ENCODE results near the gene CHCHD1. TPM values are rescaled to one million over a fixed set of nuclear protein-coding genes. Genes with fewer than 3 reads are reported as not detected.
A peak's percentile ranks its signal among the peaks of the same experiment; 100 is the strongest.
"Not testable (repeated sequence)": the region's sequence is repeated elsewhere in the genome, so short reads cannot be mapped to it uniquely, and the experiment has no call there.

CHCHD1 gene
- 10 to 100 TPM; 47.2 to 52.5 (median 50.0) TPM for polyA plus RNA-seq (ENCODE audit: insufficient read length in 3 of 3)
- long read RNA-seq, donor 1, transcript CHCHD1-201 (3 exons, 835 nt) = major isoform, 43 of 87 reads
- long read RNA-seq, donor 1, partial matches to known transcripts = 41 of 87 reads
- long read RNA-seq, donor 1, other reads (novel, unspliced or antisense) = 0 of 87 reads
- long read RNA-seq, donor 2, transcript CHCHD1-202 (2 exons, 1,202 nt) = minor isoform, 5 of 83 reads
- long read RNA-seq, donor 2, transcript CHCHD1-201 (3 exons, 835 nt) = major isoform, 42 of 83 reads
- long read RNA-seq, donor 2, partial matches to known transcripts = 36 of 83 reads
- long read RNA-seq, donor 2, other reads (novel, unspliced or antisense) = 0 of 83 reads
- long read RNA-seq, donor 3, transcript CHCHD1-201 (3 exons, 835 nt) = major isoform, 57 of 130 reads
- long read RNA-seq, donor 3, partial matches to known transcripts = 72 of 130 reads
- long read RNA-seq, donor 3, other reads (novel, unspliced or antisense) = 0 of 130 reads
- long read RNA-seq, donor 4, transcript CHCHD1-201 (3 exons, 835 nt) = major isoform, 36 of 70 reads
- long read RNA-seq, donor 4, partial matches to known transcripts = 33 of 70 reads
- long read RNA-seq, donor 4, other reads (novel, unspliced or antisense) = 0 of 70 reads
- long read RNA-seq, donor 5 = 0 reads
- long read RNA-seq, donor 6, transcript CHCHD1-201 (3 exons, 835 nt) = major isoform, 40 of 76 reads
- long read RNA-seq, donor 6, partial matches to known transcripts = 34 of 76 reads
- long read RNA-seq, donor 6, other reads (novel, unspliced or antisense) = 0 of 76 reads
- long read RNA-seq, donor 7, transcript CHCHD1-201 (3 exons, 835 nt) = major isoform, 52 of 123 reads
- long read RNA-seq, donor 7, partial matches to known transcripts = 68 of 123 reads
- long read RNA-seq, donor 7, other reads (novel, unspliced or antisense) = 0 of 123 reads
- long read RNA-seq, donor 8, transcript CHCHD1-202 (2 exons, 1,202 nt) = minor isoform, 6 of 174 reads
- long read RNA-seq, donor 8, transcript CHCHD1-201 (3 exons, 835 nt) = major isoform, 87 of 174 reads
- long read RNA-seq, donor 8, partial matches to known transcripts = 81 of 174 reads
- long read RNA-seq, donor 8, other reads (novel, unspliced or antisense) = 0 of 174 reads
- long read RNA-seq, donor 9, transcript CHCHD1-201 (3 exons, 835 nt) = major isoform, 40 of 83 reads
- long read RNA-seq, donor 9, partial matches to known transcripts = 43 of 83 reads
- long read RNA-seq, donor 9, other reads (novel, unspliced or antisense) = 0 of 83 reads
- long read RNA-seq, donor 10, transcript CHCHD1-201 (3 exons, 835 nt) = major isoform, 49 of 117 reads
- long read RNA-seq, donor 10, partial matches to known transcripts = 66 of 117 reads
- long read RNA-seq, donor 10, other reads (novel, unspliced or antisense) = 0 of 117 reads
- long read RNA-seq, donor 11, transcript CHCHD1-201 (3 exons, 835 nt) = major isoform, 26 of 61 reads
- long read RNA-seq, donor 11, partial matches to known transcripts = 35 of 61 reads
- long read RNA-seq, donor 11, other reads (novel, unspliced or antisense) = 0 of 61 reads
- long read RNA-seq, donor 12, transcript CHCHD1-201 (3 exons, 835 nt) = major isoform, 31 of 44 reads
- long read RNA-seq, donor 12, partial matches to known transcripts = 13 of 44 reads
- long read RNA-seq, donor 12, other reads (novel, unspliced or antisense) = 0 of 44 reads
- long read RNA-seq, donor 13 = 0 reads
- long read RNA-seq, donor 14, transcript CHCHD1-201 (3 exons, 835 nt) = major isoform, 41 of 106 reads
- long read RNA-seq, donor 14, partial matches to known transcripts = 65 of 106 reads
- long read RNA-seq, donor 14, other reads (novel, unspliced or antisense) = 0 of 106 reads
- long read RNA-seq, donor 15, transcript CHCHD1-201 (3 exons, 835 nt) = major isoform, 29 of 51 reads
- long read RNA-seq, donor 15, partial matches to known transcripts = 22 of 51 reads
- long read RNA-seq, donor 15, other reads (novel, unspliced or antisense) = 0 of 51 reads
- long read RNA-seq, donor 16, transcript CHCHD1-202 (2 exons, 1,202 nt) = minor isoform, 9 of 233 reads
- long read RNA-seq, donor 16, transcript CHCHD1-201 (3 exons, 835 nt) = major isoform, 95 of 233 reads
- long read RNA-seq, donor 16, partial matches to known transcripts = 129 of 233 reads
- long read RNA-seq, donor 16, other reads (novel, unspliced or antisense) = 0 of 233 reads

- DNase-seq (ENCODE audit: extremely low read depth in 1 of 11, low read depth in 9 of 11, low spot score in 4 of 11) = peak; percentile 75 to 94 (median 89)
Measured at GRCh38 chr10:73781879-73782748, at the start of gene CHCHD1. TSS of gene CHCHD1 (plus strand) at chr10:73782048. CDS start at chr10:73782076, 28 bp downstream.

DNA sequence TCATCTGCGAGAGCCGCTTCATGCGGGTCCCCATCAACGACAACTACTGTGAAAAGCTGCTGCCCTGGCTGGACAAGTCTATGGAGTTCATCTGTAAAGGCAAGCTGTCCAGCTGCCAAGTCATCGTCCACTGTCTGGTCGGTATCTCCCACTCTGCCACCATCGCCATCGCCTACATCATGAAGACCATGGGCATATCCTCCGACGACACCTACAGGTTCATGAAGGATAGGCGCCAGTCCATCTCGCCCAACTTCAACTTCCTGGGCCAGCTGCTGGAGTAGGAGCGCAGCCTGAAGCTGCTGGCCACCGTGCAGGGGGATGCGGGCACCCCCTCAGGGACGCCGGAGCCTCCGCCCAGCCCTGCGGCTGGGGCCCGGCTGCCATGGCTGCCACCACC, 49.4 kb upstream of the CHCHD1 start:
- no peak for DNase-seq (ENCODE audit: extremely low read depth in 1 of 11, low read depth in 9 of 11, low spot score in 4 of 11)

DNA sequence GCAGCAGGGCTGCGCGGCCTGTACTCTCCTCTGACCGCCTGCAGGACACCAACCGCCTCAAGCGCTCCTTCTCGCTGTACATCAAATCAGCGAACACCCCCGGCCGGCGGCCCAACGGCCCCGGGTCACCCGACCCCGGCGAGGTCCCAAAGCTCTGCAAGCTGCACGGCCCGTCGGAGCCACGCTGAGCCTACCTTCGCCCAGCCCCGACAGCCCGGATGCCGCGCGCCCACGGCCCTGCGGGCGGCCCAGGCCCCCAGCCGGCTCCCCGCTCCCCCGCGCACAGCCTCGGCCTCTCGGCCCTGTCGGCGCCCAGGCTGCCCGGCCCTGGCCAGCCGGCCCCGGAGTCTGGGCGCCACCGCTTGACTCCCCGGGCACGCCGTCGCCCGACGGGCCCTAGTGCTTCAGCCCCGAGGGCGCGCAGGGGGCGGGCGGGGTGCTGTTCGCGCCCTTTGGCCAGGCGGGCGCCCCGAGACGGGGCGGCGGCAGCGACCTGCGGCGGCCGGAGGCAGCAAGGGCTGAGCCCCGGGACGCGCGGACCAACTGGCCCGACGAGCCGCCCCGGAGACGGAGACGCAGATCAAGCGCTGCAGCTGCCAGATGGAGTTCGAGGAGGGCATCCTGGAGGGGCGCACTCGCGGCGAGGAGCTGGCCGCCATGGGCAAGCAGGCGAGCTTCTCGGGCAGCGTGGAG, 48.8 kb upstream of the CHCHD1 start:
- no peak for DNase-seq (ENCODE audit: extremely low read depth in 1 of 11, low read depth in 9 of 11, low spot score in 4 of 11)

GRCh38 chr10:73734028-73734720, 47.7 kb upstream of the CHCHD1 start:
- DNase-seq (ENCODE audit: extremely low read depth in 1 of 11, low read depth in 9 of 11, low spot score in 4 of 11) = no peak

- no peak for DNase-seq (ENCODE audit: extremely low read depth in 1 of 11, low read depth in 9 of 11, low spot score in 4 of 11)
Measured at GRCh38 chr10:73734796-73735305, 47.0 kb upstream of the CHCHD1 start.

GRCh38 chr10:73740501-73741254, 41.2 kb upstream of the CHCHD1 start:
- DNase-seq (ENCODE audit: extremely low read depth in 1 of 11, low read depth in 9 of 11, low spot score in 4 of 11) = not testable (repeated sequence)

DNA sequence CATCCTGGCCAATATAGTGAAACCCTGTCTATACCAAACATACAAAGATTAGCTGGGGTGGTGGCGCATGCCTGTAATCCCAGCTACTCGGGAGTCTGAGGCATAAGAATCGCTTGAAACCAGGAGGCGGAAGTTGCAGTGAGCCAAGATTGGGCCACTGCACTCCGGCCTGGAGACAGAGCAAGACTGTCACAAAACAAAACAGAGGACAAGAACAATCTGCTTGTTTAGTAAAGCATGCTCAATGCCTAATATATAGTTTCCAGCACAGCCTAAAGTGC, 39.5 kb upstream of the CHCHD1 start:
- no peak for DNase-seq (ENCODE audit: extremely low read depth in 1 of 11, low read depth in 9 of 11, low spot score in 4 of 11)

DNA sequence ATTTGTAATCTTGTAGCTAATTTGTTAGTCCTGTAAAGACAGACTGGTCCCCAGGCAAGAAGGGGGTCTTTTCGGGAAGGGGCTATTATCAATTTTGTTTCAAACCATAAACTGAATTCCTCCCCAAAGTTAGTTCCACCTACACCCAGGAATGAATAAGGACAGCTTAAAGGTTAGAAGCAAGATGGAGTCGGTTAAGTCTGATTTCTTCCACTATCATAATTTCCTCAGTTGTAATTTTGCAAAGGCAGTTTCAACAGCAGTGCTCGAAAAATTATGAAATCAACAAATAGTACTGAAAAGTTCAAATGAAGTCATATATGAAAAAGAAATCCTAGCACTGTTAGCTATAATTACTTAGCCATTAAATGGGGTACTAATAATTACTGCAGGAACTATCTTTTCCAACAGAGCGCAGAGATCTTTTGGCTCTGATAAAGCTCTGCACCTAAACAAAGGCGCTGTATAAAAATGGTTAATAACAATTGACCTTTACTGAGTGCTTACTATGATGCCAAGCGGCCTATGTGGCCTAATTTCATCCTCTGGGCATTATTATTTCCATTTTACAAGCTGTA, 38.4 kb upstream of the CHCHD1 start:
- DNase-seq (ENCODE audit: extremely low read depth in 1 of 11, low read depth in 9 of 11, low spot score in 4 of 11) = no peak

- DNase-seq (ENCODE audit: extremely low read depth in 1 of 11, low read depth in 9 of 11, low spot score in 4 of 11) = peak; percentile 92 to 99 (median 96)
Measured at GRCh38 chr10:73743905-73744663, 37.8 kb upstream of the CHCHD1 start, which contains the start of gene SEC24C. TSS of gene SEC24C (plus strand) at chr10:73744372. CDS start at chr10:73746833, 2,461 bp downstream.

GRCh38 chr10:73744664-73744975, 37.2 kb upstream of the CHCHD1 start:
- DNase-seq (ENCODE audit: extremely low read depth in 1 of 11, low read depth in 9 of 11, low spot score in 4 of 11) = peak in 6 of 11 donors; percentile 28 to 60 (median 47)

GRCh38 chr10:73746721-73747120, 35.1 kb upstream of the CHCHD1 start:
- DNase-seq (ENCODE audit: extremely low read depth in 1 of 11, low read depth in 9 of 11, low spot score in 4 of 11) = no peak

DNA sequence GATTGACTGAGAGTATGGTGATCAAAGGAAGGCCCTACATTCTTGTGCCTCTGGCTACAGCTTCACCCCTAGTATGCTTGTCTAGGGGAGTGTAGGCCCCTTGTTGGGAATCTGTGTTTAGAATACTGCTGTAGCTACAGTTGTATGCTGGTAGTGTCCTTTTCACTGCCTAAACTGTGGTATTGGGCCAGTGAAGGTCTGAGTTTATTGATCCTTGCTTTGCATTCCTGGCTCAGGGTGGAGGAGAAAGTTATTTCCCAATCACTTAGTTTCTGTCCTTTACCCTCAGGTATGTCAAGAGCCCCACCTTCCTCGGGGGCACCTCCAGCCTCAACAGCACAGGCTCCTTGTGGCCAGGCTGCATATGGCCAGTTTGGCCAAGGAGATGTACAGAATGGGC, 31.0 kb upstream of the CHCHD1 start:
- DNase-seq (ENCODE audit: extremely low read depth in 1 of 11, low read depth in 9 of 11, low spot score in 4 of 11) = no peak

DNA sequence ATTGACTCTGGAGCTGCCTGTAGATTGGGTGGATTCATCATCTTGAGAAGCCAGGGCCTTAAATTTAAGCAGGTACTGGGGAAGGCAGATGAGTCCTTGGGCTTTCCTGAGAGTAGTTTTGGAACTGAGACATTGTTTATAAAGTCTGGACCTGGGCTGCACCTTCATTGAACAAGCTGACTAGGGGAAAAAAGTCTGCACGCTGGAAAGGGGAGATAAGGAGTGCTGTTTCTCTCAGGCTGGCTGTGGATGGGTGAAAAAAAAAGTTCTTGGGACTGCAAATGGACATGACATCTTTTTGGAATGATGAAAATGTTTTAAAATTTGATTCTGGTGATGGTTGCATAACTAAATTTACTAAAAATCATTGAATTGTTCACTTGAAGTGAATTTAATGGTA, 25.7 kb upstream of the CHCHD1 start:
- no peak for DNase-seq (ENCODE audit: extremely low read depth in 1 of 11, low read depth in 9 of 11, low spot score in 4 of 11)
